GM19193 (cell line): ENCODE results near the gene TCEANC2.

Source experiments
- POLR2A ChIP-seq: IDR thresholded peaks from 4 replicates; pipeline ENCODE4 v1.6.1; 2011; ENCODE audit not compliant: insufficient read depth, insufficient read length; ENCODE audit errors: extremely low read depth

The TCEANC2 gene

GRCh38 chr1:54024358-54024757 lies 29.1 kb upstream of the TCEANC2 start:
- no peak for TF ChIP-seq POLR2A

GRCh38 chr1:54027848-54028247 lies 25.6 kb upstream of the TCEANC2 start:
- no peak for TF ChIP-seq POLR2A

- TF ChIP-seq POLR2A = no peak
Observed at GRCh38 chr1:54028306-54029251, 24.8 kb upstream of the TCEANC2 start.

GRCh38 chr1:54037476-54037875 lies 15.9 kb upstream of the TCEANC2 start:
- no peak for TF ChIP-seq POLR2A

GRCh38 chr1:54041806-54042205 lies 11.6 kb upstream of the TCEANC2 start:
- no peak for TF ChIP-seq POLR2A

- no peak for TF ChIP-seq POLR2A
Observed at GRCh38 chr1:54045496-54045895, 7.9 kb upstream of the TCEANC2 start.

- TF ChIP-seq POLR2A = no peak
Observed at GRCh38 chr1:54046671-54047383, 6.6 kb upstream of the TCEANC2 start.

- no peak for TF ChIP-seq POLR2A
Observed at GRCh38 chr1:54047384-54048305, 5.8 kb upstream of the TCEANC2 start.

GRCh38 chr1:54051933-54052430 lies 1.4 kb upstream of the TCEANC2 start:
- no peak for TF ChIP-seq POLR2A

GRCh38 chr1:54052431-54052933 lies 926 bp upstream of the TCEANC2 start:
- no peak for TF ChIP-seq POLR2A

GRCh38 chr1:54053745-54054437 lies 483 bp downstream of the TCEANC2 start:
- TF ChIP-seq POLR2A = no peak

- TF ChIP-seq POLR2A = no peak
Observed at GRCh38 chr1:54054438-54054749, 986 bp downstream of the TCEANC2 start.

GRCh38 chr1:54064299-54064698 lies 10.9 kb downstream of the TCEANC2 start:
- no peak for TF ChIP-seq POLR2A

GRCh38 chr1:54069791-54070170 lies 16.4 kb downstream of the TCEANC2 start:
- no peak for TF ChIP-seq POLR2A
